SH-SY5Y (cell line): Measurements from ENCODE around the gene P4HA3.

Source experiments
- GATA2 ChIP-seq: IDR thresholded peaks from 2 replicates; pipeline ENCODE4 v1.6.1; 2011; ENCODE audit warnings: mild to moderate bottlenecking, low read depth, low read length
- GATA3 ChIP-seq: IDR thresholded peaks from 2 replicates; pipeline ENCODE4 v1.6.1; 2011; ENCODE audit warnings: low read depth, mild to moderate bottlenecking, low read length, moderate library complexity

DNA sequence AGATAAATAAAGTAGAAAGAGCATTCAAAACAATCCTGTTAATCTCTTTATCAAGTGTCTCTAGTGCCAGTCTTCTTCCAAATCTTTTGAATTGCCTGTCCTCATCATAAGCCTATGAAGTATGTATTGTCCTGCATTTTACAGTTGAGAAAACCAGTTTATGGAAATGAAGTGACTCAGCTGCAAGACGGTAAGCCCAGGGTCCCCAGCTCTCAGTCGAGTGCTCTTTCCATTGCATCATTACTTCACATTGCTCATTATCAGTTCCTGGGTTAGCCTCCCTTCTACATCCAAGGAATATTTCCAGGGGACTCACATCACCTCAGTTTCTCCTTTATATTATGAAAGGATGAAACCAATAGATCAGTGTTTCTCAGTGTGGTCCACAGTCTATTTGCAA is 9.1 kb upstream of the P4HA3 start:
- no peak for TF ChIP-seq GATA2
- TF ChIP-seq GATA3: no peak
